CD4-positive, alpha-beta T cell treated with Interleukin-17A for 1 hour (primary cell): ENCODE measurements around the gene DSCAM.
"Not testable (repeated sequence)": the region's sequence is repeated elsewhere in the genome, so short reads cannot be mapped to it uniquely, and the experiment has no call there.

ENCODE experiments used
- DNase-seq: peaks from one replicate; pipeline ENCODE4 v3.0.0-alpha.2; 2020

DSCAM gene

DNA sequence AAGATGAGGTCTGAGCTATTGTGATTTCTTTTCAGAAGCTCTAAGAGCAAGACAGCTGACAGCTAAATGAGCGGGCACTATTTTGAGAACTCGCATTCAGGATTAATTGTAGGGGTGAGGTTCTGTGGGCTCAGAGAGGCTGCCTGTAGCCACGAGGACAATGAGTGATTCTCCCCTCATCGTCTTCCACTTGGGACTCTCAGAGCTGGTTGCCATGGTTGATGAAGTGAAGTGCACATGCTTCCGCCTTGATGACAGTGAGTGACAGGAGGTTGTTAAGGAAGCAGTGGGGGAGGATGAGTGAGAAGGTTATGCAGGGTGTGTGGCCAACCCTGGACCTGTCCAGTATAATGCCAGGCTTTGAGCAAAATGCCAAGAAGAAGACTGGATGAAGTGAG is 638.0 kb downstream of the DSCAM start:
- DNase-seq, result no peak

DNA sequence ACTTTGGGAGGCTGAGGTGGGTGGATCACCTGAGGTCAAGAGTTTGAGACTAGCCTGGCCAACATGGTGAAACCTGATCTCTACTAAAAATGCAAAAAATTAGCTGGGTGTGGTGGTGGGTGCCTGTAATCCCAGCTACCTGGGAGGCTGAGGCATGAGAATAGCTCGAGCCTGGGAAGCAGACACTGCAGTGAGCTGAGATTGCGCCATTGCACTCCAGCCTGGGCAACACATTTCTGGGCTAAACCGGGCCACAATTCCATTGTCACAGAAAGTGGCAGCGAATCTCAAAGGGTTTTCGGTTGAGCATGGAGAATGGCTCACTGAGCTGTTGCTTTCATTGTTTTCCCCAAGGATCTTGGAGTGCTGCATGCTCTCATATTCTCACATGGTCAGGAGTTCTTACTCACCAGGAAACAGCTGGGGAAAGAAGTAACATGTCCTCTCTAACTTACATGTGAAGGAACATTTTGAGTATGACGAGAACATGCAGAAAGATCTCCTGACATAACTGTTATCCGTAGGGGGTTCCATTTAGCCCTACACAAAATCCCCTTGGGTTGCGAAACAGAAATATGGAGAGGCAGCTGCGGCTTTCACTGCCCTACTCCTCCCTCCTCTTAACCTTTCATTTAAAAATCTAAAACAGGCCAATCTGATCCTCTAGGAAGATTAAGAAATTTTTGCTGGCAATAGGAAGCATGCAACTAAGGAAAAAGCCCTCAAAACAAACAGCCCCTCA is 638.6 kb downstream of the DSCAM start:
- DNase-seq, result no peak

DNA sequence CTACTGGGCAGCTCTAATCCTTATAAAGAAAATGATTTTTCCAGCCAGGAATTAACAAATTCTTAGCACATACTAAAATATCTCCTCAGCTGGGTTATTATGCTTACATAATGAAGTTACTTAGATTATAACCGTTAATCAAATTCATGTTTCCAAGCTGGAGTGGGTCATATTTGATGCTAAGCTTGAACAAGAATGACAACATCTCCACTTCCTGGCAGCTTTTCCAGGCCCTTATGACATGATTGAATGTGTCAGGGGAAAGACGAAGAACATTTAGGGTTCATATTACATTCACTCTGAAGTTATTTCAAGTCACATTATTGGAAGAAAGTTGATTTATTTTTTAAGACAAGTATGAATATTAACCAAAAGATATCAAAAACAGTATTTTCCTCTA is 646.0 kb downstream of the DSCAM start:
- no peak for DNase-seq

DNA sequence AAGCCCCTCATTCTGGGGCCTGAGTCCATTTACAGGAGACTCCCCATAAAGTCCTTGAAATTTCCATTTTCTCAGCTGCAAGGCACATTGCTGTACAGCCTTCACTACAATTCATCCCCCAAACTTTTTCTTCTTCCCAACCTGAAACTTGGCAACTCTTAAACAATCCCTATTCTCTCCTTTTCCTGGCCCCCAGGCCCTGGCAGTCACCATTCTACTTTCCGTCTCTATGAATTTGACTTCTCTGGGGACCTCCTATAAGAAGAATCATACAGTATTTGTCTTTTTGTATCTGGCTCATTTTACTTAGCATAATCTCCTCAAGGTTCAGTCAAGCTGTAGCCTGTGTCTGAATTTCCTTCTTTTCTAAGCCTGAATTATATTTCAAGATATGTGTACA is 646.8 kb downstream of the DSCAM start:
- DNase-seq, result no peak

DNA sequence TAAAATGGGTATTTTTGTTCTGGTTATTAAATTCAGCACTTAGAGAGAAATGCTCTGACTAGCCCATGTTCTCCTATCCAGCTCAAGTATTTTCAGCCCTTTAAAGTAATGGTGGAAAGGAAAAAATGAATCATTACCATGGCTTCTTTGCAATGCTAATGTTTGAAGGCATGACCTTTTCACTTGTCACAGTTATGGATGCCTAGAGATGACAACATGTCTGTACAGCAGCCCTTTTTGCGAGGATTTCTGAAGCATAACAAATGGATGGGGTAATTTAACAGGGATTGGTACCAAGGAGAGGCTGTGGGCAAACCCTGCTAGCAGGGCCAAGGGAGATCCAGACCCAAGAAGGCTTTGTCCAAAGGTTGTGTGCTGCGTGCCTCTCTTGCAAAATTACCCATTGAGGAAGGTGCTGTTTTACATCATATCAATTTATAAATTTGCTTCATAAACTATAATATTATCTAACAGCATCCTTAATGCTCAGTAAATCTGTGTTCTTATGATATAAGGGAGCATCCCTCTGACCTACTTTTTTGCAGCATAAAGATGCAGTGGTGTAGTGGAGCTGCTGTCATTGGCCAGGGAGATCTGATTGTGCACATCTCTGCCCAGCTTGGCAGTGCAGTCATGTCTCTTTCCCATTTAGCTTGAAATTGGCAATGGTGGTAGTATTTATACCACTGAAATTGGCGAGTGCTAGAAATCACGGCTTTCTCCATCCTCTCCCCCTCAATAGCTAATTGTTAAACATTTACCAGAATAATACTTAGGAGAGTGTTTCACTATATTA is 652.6 kb downstream of the DSCAM start:
- DNase-seq, result no peak

DNA sequence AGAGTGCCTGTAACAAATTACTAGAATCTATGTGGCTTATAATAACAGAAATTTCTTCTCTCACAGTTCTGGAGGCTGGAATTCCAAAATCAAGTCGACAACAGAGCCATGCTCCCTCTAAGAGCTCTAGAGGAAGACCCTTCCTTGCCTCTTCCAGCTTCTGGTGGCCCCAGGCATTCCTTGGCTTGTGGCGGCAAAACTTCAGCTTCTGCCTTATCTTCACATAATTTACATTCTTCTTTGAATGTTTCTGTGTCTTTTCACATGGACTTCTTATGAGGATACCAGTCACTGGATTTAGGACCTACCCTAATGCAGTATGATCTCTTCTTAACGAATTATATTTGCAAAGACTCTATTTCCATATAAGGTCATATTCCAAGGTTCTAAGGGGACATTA is 655.3 kb downstream of the DSCAM start:
- DNase-seq, result no peak

DNA sequence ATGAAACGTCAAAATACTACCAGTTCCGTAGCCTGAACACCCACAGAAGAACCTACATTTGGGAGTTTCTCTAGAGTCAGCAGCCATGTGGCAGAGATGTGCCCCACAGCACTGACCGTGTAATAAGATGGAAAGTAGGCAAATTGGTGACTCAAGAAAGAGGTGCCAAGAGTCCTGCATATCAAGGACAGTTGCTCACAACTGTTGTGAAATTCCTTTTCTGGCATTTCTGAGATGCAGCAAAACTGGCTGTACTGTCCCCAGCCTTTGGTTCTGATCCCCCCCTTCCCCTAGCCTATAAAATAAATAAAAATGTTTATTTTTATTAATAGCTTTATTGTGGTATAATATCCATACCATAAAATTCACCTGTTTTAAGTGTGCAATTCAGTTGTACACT is 655.8 kb downstream of the DSCAM start:
- DNase-seq, result no peak

DNA sequence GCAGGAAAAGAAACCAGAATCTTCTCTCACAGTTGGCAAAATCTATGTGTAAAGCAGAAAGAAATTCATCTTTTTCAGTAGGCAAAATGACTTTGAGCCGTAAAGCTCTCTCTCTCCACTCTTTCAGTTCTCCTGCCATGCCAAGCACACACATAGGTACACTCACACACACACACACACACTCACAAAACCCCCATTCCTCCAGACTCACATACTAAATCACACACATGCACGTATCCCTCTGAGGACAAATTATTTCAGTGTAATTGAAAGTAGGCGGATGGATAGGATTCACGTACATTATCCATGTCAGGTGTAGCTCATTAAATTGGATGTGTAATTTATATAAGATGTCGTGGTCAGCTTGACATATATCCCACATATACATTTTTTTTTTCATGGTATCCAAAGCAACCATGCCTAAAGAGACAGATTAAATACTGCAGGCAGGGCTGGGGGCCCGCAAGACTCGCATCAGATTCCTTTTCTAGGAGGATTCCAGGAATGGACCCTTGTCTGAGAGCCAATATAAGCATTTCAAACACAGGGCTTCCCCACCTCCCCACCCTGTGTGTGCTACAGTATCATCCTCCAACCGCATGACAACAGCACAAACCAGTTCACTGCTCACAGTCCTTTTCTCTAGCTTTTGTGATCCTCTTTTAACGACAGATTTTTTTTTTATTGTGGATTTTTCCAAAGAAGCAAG is 658.9 kb downstream of the DSCAM start:
- DNase-seq, result no peak

DNA sequence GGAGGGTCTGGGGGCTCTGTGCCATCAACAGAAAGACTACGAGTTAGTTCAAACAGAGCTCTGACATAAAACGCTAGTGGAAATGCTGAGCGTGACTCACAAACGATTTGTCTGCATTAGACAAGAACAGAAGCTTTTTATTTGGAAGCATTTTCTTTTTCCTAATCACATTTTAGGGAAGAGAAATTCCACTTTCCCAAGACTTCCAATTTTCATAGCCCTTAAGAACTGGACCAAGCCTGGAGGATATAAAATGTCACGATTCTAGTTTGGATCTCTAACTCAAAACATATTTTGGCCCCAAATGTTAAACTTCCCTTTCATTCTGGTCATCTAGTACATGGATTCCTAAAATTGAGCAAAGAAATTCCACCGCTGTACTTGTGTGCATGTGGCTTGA is 659.7 kb downstream of the DSCAM start:
- no peak for DNase-seq

DNA sequence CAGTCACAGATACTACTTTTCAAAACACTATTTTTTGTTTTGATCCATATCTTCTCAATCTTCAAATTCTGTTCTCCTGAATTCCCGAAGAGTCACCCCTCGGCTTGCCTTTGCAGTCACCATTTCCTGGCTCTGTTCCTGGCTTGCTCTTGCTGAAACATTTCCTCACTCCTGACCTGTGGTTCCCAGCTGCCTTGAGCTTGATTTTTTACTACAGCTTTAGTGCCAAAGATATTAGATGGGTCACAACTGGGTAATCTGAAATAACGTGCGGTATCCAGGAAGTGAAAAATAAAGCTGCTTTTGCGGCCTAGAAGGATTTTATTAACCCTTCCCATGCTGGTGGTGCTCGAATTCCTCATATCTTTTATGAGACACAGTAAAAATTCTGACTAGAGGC is 660.9 kb downstream of the DSCAM start:
- no peak for DNase-seq

DNA sequence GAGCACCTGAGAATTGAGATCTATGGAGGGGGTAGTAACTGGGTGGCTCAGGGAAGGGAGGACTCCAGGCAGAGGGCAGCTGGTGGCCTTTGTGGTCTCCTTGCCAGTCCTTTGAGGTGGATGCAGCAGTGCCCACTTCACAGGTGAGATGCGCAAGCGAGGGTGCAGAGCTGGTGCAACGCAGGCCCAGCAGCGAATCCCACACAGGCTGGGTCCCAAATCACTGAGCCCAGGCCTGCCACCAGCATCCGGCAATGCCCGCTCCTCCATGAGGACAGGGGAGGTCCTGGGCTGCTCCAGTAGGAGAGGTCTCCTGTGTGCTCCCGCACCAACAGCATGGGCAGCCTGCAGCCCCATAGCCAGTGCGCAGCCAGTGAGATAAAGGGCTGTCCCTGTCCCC is 661.8 kb downstream of the DSCAM start:
- DNase-seq, result no peak

DNA sequence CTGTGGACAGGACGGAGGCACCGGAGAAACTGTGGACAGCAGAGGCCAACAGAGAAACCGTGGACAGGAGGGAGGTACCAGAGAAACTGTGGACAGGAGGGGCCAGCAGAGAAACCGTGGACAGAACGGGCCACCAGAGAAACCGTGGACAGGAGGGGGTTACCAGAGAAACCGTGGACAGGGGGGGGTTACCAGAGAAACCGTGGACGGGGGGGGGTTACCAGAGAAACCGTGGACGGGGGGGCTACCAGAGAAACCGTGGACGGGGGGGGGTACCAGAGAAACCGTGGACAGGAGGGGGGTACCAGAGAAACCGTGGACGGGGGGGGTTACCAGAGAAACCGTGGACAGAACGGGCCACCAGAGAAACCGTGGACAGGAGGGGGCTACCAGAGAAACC is 664.5 kb downstream of the DSCAM start:
- not testable (repeated sequence) for DNase-seq

DNA sequence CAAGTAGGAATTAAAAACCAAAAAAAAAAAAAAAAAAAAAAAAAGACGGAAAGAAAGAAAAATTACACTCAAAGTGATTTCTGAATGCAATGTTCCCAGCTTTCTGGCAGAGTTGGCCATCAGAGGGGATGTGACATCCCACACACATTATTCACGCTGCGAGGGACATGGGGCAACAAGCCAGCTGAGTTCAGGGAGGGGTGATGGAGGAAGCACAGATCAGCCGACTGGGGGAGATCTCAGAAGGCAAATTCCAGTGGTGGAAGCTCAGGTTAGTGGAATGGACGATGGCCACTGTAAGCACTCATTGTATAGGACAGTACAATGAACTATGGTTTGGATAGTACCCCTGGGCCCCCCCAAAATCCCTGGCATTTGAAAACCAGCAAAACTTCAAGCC is 667.8 kb downstream of the DSCAM start:
- no peak for DNase-seq

DNA sequence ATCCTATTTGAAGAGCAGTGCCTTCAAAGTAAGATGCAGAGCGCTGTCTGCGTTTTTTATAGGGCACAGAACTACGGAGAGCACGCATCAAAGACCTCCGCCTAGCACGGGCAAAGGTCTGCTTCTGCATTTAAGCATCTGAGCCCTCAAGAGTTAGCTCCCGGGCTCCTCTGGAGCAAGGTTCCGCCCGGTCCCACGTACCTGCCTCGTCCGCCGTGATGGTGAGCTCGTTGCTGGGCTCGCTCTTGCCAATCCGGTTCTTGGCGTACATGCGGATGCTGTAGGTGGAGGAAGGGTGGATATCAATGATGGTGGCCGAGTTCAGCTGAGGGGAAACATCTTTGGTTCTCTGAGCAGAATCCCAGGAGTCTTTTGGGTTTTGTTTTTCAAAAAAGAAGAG is 668.2 kb downstream of the DSCAM start:
- no peak for DNase-seq

DNA sequence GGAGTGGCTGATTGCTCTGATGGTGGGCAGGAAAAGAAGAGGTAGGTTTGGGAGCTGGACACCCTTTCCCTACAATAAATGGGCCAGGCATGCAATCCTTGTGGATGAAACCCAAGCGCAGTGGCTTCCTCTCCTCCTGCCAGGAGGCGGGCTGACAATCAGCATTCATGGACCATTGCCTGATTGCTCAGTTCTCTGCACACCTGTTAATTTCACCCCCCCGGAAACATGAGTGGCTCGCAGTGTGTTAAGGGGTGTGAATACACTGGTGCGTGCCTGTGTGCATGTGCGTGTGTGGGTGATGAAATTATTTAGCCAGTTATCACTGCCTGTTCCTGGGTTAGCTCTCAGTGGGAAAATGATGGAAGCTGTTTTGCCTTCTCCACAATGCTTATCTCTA is 669.0 kb downstream of the DSCAM start:
- no peak for DNase-seq

DNA sequence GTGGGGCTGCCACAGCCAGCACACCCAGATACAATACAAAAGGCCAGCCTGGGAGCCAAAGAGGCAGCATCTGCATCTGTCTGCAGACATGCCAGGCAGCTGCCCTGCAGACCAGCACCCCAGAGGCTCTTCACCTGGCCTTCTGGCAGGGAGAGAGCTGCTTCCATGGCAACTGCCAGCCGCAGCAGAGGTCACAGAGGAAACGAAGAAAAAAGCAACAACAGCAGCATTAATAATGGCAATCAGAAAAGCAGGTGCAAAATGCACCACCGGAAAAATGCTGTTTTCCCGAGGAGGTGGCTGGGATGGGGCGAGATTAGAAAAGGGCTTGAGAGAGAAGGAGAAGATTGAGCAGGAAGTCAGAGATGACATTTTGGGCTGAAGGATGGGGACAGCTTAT is 670.2 kb downstream of the DSCAM start:
- DNase-seq, result no peak

DNA sequence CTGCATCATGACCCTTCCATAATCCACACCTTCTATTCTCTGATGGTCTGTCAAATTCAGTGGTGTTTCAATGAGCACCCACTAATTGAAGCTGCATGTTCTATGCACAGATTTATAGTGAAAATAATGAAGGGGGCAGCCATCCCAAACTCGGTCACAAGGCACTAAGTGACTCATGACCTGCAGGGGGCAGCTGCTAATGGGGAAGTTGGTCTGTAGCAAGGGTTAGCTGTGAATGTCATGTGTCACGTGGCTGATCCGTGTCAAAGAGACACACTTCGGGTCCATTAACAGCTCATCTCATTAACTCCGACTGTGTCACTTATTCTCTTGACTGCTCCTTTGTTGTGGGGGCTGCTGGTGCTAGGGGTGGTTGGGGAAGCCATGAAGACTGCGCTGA is 673.1 kb downstream of the DSCAM start:
- no peak for DNase-seq

DNA sequence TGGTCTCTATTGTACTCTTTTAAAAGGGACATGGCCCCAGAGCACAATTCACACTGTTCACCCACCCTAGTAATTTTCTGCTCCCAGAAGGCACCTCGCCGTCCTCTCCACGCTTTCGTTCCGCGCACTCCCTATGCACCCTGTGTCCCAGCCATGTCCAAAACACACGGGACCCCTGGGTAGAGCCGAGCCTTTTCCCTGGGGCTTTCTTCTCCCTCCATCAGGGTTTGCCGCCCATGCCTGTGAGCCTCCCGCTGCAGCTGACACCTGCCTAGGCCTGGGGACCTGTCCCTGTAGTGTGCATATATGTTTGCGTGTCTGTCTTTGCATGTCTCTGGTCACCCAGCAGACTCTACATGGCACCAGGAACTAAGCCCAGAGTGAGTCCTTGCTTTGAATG is 677.0 kb downstream of the DSCAM start:
- no peak for DNase-seq

DNA sequence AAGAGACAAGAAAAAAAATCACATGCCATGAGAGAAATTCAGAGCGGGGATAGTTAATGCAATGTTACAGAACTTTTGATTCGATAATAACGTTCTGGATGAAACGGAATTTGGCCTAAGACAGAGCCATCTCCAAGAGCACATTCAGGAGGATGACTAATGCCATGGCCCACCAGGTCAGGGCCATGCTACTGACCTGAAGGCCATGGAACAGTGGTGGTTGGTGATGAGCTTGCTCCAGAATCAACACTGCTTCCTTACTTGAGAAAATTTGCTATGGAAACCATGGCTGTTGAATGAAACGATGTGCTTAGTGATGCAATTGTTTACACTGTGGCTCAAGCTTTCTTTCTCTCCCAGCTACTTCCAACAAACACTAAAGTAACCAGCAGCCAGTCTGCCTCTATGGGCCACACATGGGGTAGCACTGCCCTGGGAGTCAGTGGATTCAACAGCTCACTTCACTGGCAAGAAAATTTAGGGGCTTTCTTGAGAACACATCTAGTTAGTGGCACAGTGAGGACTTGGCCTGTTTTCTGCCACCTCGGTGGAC is 680.6 kb downstream of the DSCAM start:
- DNase-seq, result no peak

DNA sequence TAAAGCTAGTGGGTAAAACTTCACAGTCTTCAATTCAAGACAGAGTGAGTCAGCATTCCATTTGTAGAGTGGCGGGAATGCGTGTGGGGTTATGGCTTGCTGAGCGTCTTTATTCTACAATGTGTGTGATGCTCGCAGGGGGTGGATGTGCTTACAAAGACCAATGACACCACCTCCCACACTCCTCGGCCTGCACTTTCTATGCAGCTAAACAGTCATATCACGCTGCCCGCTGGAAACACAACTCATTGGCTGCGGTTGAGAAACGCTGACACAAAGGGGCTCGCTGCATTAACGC is 681.2 kb downstream of the DSCAM start:
- no peak for DNase-seq

DNA sequence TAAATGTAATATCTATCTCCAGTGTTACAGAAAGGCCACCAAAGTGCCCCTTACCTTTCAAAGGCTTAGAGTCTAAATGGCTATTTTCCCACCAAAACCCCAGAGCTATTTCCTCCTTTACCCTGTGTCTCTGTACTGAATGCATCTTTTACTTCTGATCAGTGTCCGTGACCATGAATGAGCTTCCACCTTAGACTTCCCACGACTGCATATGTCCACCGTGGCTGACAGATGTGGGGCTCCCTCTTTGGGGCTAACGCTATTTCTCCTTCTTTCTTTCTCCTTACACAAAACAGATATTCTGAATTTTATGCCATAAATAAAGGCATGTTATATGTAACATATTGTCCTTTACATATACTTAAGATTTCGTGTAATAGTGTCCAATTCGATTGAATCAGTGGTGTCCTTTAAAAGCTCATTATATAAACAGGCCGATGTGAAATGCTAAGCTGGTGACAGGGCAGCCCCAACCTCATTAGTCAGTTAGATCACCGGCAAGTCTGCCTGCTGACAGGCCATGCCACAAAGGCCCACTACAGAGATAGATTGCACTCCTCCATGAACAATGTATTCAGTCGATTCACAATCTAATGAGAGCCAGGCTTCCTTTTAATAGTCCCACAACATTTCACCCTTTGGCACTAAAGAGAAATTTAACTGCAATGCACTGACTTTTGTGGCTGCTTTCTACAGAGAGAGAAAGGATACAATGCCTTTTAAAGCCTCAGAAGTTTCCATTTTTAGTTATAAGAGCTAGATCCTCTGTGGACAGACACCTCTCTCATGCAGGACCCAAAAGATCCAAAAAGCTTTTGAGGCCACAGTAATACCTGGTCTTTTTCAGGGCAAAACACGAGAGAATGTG is 681.8 kb downstream of the DSCAM start:
- no peak for DNase-seq

DNA sequence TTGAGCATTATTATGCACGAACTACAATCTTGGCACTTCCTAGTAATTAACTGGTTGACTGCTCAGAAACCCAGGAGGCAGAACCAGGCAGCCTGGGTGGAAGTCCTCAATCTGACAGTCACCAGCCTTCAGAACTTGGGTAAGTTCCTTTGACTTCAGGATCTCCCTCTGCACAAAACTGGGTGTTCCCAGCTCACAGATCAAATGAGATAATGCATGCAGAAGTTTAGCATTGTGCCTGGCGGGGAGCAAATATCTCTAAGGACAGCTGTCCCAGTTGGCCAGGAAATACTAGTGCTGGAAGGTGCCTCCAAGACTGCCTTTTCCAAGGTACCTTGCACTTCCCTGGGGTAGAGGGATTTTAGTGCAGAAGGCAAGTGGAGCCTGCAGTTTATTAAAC is 684.9 kb downstream of the DSCAM start:
- DNase-seq, result no peak

DNA sequence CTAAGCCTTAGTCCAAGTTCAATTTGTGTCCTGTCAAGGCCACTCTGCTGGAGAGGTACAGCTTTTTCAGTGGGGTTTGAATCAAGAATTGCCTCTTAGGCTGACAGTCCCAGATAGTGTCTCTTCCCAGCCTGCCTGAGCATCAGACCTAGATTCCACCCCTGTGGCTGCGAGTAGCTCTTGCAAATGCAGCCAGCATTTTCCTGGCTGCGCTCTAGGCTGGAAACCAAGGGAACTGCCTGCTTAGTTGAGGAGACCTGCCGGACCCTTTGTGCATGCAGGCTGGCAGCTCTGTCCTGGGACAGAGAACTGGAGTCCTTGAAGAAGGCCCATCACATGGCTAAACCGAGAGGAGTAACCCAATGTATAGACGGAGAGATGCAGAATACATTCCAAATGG is 686.0 kb downstream of the DSCAM start:
- DNase-seq, result no peak
